B cell (primary cell): Measurements from ENCODE around the gene MEGF11. TPM values are rescaled to one million over a fixed set of nuclear protein-coding genes. Genes with fewer than 3 reads are reported as not detected.

Experiments
- ATAC-seq: fragments of 200-7000 bp; cut with Tn5 transposase; one replicate; pipeline ENCODE4 v1.10.0; 2021; ENCODE audit warnings: low read depth, mild to moderate bottlenecking, moderate number of reproducible peaks, moderate library complexity
- CTCF ChIA-PET: fragments of 350-600 bp; sonication (Branson Sonifier 250); formaldehyde crosslinking; loops from one replicate; lab custom pipeline; 2021; ENCODE audit warnings: antibody characterized with exemption, inconsistent platforms; lab: Charles Lee
- POLR2A ChIA-PET: fragments of 350-600 bp; sonication (Branson Sonifier 250); formaldehyde crosslinking; loops from one replicate; lab custom pipeline; 2021; ENCODE audit warnings: antibody characterized with exemption; lab: Charles Lee
- DNase-seq: peaks from one replicate; pipeline ENCODE4 v3.0.0; 2013
- H2AFZ ChIP-seq: 2 replicates; pipeline ENCODE4 v1.6.1; 2012; ENCODE audit warnings: mild to moderate bottlenecking, low read depth, low read length; ENCODE audit not compliant: insufficient read depth, poor library complexity, severe bottlenecking
- H3K27ac ChIP-seq, 2 donors: 1 replicate in 1 of 2; 2 replicates in 1 of 2; pipeline ENCODE4 v1.5.1; 2012 to 2013; ENCODE audit warnings: low read length in 2 of 2, mild to moderate bottlenecking in 2 of 2, moderate library complexity in 1 of 2
- H3K27me3 ChIP-seq, 4 experiments: fragments of 200-600 bp in 1 of 4; sonication (generic) in 1 of 4; replicated peaks in 1 of 4; 1 replicate in 2 of 4; 2 replicates in 2 of 4; pipeline versions ENCODE4 v1.6.1 to v1.7.0; 2013 to 2016; ENCODE audit warnings: low read length in 3 of 4, mild to moderate bottlenecking in 2 of 4, mixed read lengths in 1 of 4, moderate library complexity in 1 of 4; ENCODE audit not compliant: insufficient read depth in 4 of 4, control insufficient read depth in 3 of 4; ENCODE audit errors: control extremely low read depth in 1 of 4
- H3K36me3 ChIP-seq, 2 experiments: replicated peaks in 1 of 2; 1 replicate in 1 of 2; 2 replicates in 1 of 2; pipeline versions ENCODE4 v1.6.1 to v1.7.1; 2013; ENCODE audit warnings: low read length in 1 of 2; ENCODE audit not compliant: insufficient read depth in 2 of 2, control insufficient read depth in 1 of 2; ENCODE audit errors: control extremely low read depth in 1 of 2, extremely low read depth in 1 of 2
- H3K4me1 ChIP-seq, 2 donors: fragments of 200-600 bp in 1 of 2; sonication (generic) in 1 of 2; 1 replicate in 1 of 2; 2 replicates in 1 of 2; pipeline versions ENCODE4 v1.5.1 to v1.6.1; 2013 to 2017; ENCODE audit warnings: low read length in 2 of 2; ENCODE audit not compliant: control insufficient read depth in 2 of 2, insufficient read depth in 2 of 2
- H3K4me2 ChIP-seq: replicated peaks from 2 replicates; pipeline ENCODE3; 2012; ENCODE audit warnings: mild to moderate bottlenecking, low read depth, low read length; ENCODE audit not compliant: poor library complexity, severe bottlenecking
- H3K4me3 ChIP-seq, 5 experiments: fragments of 200-600 bp in 1 of 5; sonication (generic) in 1 of 5; 1 replicate in 3 of 5; 2 replicates in 2 of 5; pipeline versions ENCODE4 v1.5.1 to v1.7.0; 2011 to 2016; ENCODE audit warnings: low read length in 4 of 5, mild to moderate bottlenecking in 4 of 5, low read depth in 2 of 5, control low read depth in 1 of 5, moderate library complexity in 1 of 5; ENCODE audit not compliant: insufficient read depth in 1 of 5; ENCODE audit errors: control extremely low read depth in 1 of 5, extremely low read depth in 1 of 5
- H3K79me2 ChIP-seq: fragments of 200-600 bp; sonication (generic); one replicate; pipeline ENCODE4 v1.6.0; 2016; ENCODE audit warnings: low read length; ENCODE audit not compliant: control insufficient read depth, insufficient read depth
- H3K9ac ChIP-seq: fragments of 200-600 bp; sonication (generic); 2 replicates; pipeline ENCODE4 v1.6.1; 2017; ENCODE audit warnings: mild to moderate bottlenecking, low read length, moderate library complexity
- H3K9me3 ChIP-seq, 3 donors: one replicate each; pipeline versions ENCODE4 v1.6.1 to v1.7.1; 2013; ENCODE audit warnings: low read length in 2 of 3; ENCODE audit not compliant: control insufficient read depth in 2 of 3, insufficient read depth in 1 of 3; ENCODE audit errors: control extremely low read depth in 1 of 3
- H4K20me1 ChIP-seq: 2 replicates; pipeline ENCODE4 v1.6.0; 2012; ENCODE audit warnings: mild to moderate bottlenecking, low read length; ENCODE audit not compliant: insufficient read depth, control insufficient read depth, poor library complexity, severe bottlenecking
- H3K27ac Mint-ChIP-seq: one replicate; pipeline ENCODE4 v1.8.0; 2021; ENCODE audit warnings: mixed read lengths
- H3K27me3 Mint-ChIP-seq: one replicate; pipeline ENCODE4 v1.8.0; 2021; ENCODE audit warnings: mixed read lengths
- H3K4me1 Mint-ChIP-seq: one replicate; pipeline ENCODE4 v1.8.0; 2021; ENCODE audit warnings: mixed read lengths
- H3K4me3 Mint-ChIP-seq: one replicate; pipeline ENCODE4 v1.8.0; 2021; ENCODE audit warnings: mixed read lengths
- H3K9me3 Mint-ChIP-seq: one replicate; pipeline ENCODE4 v1.8.0; 2022; ENCODE audit warnings: mixed read lengths; ENCODE audit not compliant: insufficient read depth
- EZH2 ChIP-seq: IDR thresholded peaks from 2 replicates; pipeline ENCODE4 v1.6.1; 2012; ENCODE audit warnings: borderline replicate concordance, low read depth, mild to moderate bottlenecking, moderate library complexity, low read length; ENCODE audit not compliant: insufficient read depth, poor library complexity, severe bottlenecking
- WGBS: methylation state at CpG from one replicate; pipeline ENCODE4 v1.1.5; 2013; ENCODE audit warnings: missing lambda C conversion rate; ENCODE audit not compliant: insufficient coverage; 5-methylcytosine and 5-hydroxymethylcytosine counted together
- intact Hi-C: fragments of 100-400 bp; cut with micrococcal nuclease; formaldehyde crosslinking; loops from one replicate; pipeline ENCODE4 v1.10.0; 2022
- polyA plus RNA-seq: library from polyadenylated mRNA; depleted of rRNA; stranded (reverse); fragments of >200 nt; gene quantifications from 2 replicates; pipeline ENCODE4 v1.2.3, GENCODE V29; 2012
- total RNA-seq, 2 donors: library from RNA; stranded (reverse); fragments of 120-200 nt in 1 of 2; gene quantifications; 1 replicate in 1 of 2; 2 replicates in 1 of 2; pipeline versions ENCODE4 v1.2.3 to v1.2.4, GENCODE V29; 2013 to 2022
- TF ChIP-seq, protein P1 (sequence below): fragments of 200-600 bp; IDR thresholded peaks from one replicate; pipeline ENCODE4 v1.8.0; 2022; ENCODE audit warnings: antibody characterized with exemption, mild to moderate bottlenecking

The MEGF11 gene
- total and polyA plus RNA-seq, 2 donors (not counting 1 experiment from before 2014, with no cell fraction given), result 0.04 to 0.34 TPM

DNA sequence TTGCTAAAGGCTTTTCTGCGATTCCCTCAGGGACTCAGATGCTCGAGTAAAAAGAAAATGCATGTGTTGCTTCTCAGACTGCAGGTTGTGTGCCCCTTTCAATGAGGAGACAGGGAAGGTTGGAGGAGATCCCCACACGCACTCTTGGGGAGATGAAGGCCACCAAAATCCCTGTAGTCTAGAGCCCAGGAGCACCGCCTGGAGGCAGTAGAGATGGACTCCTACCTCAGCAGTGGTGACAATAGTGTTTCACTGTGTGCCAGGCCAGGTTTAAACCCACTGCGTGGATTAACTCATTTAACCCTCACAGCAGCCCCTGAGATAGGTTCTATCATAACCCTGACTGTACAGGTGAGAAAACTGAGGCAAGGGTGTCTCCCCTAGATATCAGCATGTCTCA lies 15.2 kb downstream of the MEGF11 start:
- no peaks in the 10 kb centered on the region for H3K79me2 ChIP-seq
- DNase-seq (no peak), ATAC-seq (no peak)
- H3K27me3 ChIP-seq, result peaks cover 0 to 7% (median 0%) of the 10 kb centered on the region in 4 experiments
- Mint-ChIP-seq H3K9me3 (no peaks in the 10 kb centered on the region), H3K27me3 (peaks cover 26% of the 10 kb centered on the region), H3K4me3 (no peak overlapping the region), H3K4me1 (peaks cover 2% of the 10 kb centered on the region), H3K27ac (no peak overlapping the region)
- ChIA-PET CTCF (no interaction called here), POLR2A (no interaction called here)
- 87% methylated on average over 4 of the region's 5 CpGs for WGBS
- H3K4me2 ChIP-seq, result no peak overlapping the region
- no peaks in the 10 kb centered on the region for H3K36me3 ChIP-seq
- no peak overlapping the region for H3K9ac ChIP-seq
- intact Hi-C loops, result no loop called here
- TF ChIP-seq, protein P1, sequence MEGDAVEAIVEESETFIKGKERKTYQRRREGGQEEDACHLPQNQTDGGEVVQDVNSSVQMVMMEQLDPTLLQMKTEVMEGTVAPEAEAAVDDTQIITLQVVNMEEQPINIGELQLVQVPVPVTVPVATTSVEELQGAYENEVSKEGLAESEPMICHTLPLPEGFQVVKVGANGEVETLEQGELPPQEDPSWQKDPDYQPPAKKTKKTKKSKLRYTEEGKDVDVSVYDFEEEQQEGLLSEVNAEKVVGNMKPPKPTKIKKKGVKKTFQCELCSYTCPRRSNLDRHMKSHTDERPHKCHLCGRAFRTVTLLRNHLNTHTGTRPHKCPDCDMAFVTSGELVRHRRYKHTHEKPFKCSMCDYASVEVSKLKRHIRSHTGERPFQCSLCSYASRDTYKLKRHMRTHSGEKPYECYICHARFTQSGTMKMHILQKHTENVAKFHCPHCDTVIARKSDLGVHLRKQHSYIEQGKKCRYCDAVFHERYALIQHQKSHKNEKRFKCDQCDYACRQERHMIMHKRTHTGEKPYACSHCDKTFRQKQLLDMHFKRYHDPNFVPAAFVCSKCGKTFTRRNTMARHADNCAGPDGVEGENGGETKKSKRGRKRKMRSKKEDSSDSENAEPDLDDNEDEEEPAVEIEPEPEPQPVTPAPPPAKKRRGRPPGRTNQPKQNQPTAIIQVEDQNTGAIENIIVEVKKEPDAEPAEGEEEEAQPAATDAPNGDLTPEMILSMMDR, result no peak
- no peak for TF ChIP-seq EZH2
- H3K4me1 ChIP-seq, result peaks cover 0 to 6% of the 10 kb centered on the region in 2 donors
- no peaks in the 10 kb centered on the region for H3K9me3 ChIP-seq
- H3K27ac ChIP-seq, result no peak overlapping the region
- H4K20me1 ChIP-seq, result no peaks in the 10 kb centered on the region
- H3K4me3 ChIP-seq, result no peak overlapping the region
- H2AFZ ChIP-seq, result no peak overlapping the region

DNA sequence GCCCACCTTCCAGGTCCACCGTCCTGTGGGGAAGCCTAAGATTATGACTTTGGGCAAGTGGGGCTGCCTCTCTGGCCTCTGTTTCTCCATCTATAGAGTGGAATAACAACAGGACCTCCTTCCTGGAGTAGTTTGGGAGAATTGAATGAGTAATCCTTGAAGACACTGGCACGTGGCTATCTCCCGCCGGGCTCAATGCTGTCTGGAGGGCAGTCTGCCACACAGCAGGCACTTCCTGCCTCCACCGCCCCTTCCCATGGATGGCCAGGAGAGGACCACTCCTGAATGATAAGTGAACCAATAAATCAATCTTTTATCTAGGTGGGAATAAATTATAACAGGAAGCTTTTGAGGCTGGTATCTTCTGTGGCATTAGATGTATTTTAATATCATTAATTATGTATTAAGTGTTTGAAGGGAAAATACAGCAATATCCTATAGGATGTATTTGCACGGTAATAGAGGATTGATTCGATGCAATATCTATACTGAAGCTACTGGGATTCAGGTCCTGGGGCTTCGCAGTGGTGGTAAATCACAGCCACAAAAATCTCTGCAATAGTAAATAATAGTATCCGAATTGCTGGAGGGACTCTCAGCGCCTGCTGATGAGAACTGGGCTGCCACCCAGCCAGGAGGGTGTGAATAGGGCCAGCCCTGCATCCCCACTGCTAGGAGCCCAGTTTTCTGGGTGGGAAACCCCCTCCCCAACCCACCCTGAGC lies 15.9 kb downstream of the MEGF11 start:
- Mint-ChIP-seq H3K4me1 (peaks cover 2% of the 10 kb centered on the region), H3K9me3 (no peaks in the 10 kb centered on the region), H3K4me3 (no peak overlapping the region), H3K27ac (no peak overlapping the region), H3K27me3 (peaks cover 22% of the 10 kb centered on the region)
- POLR2A ChIA-PET, result no interaction called here
- no peaks in the 10 kb centered on the region for H3K79me2 ChIP-seq
- H3K9me3 ChIP-seq, result no peaks in the 10 kb centered on the region
- CTCF ChIA-PET, result no interaction called here
- no peak overlapping the region for H3K27ac ChIP-seq
- WGBS, result 83% methylated on average over 3 of the region's 10 CpGs
- no peaks in the 10 kb centered on the region for H4K20me1 ChIP-seq
- H3K36me3 ChIP-seq, result no peaks in the 10 kb centered on the region
- no peak overlapping the region for H2AFZ ChIP-seq
- no peak for TF ChIP-seq EZH2
- TF ChIP-seq, protein P1, result no peak
- H3K4me1 ChIP-seq, result peaks cover 0 to 6% of the 10 kb centered on the region in 2 donors
- no peak overlapping the region for H3K4me2 ChIP-seq
- H3K9ac ChIP-seq, result no peak overlapping the region
- ATAC-seq, result no peak
- H3K4me3 ChIP-seq, result no peak overlapping the region
- peaks cover 0 to 8% (median 0%) of the 10 kb centered on the region in 4 experiments for H3K27me3 ChIP-seq
- DNase-seq, result no peak
- intact Hi-C loops, result no loop called here
